ENCODE measurements around the gene ZMPSTE24.
"Not testable (repeated sequence)": the region's sequence is repeated elsewhere in the genome, so short reads cannot be mapped to it uniquely, and the experiment has no call there.

ZMPSTE24 gene

GRCh38 chr1:40316595-40317393 lies 58.8 kb downstream of the ZMPSTE24 start, which contains the start of gene COL9A2:
TSS of gene COL9A2 (minus strand) at chr1:40317286. CDS start at chr1:40317197, 89 bp downstream.
- in situ Hi-C loops (cut with MboI; ENCODE audit: low sequenced_read_pairs) = no loop called here

- in situ Hi-C loops (cut with MboI; ENCODE audit: low sequenced_read_pairs) = no loop called here
These were observed 59.5 kb downstream of the ZMPSTE24 start for GRCh38 chr1:40317394-40318074.

- in situ Hi-C loops (cut with MboI; ENCODE audit: low sequenced_read_pairs) = no loop called here
These were observed 60.4 kb downstream of the ZMPSTE24 start for GRCh38 chr1:40318476-40318875.

- in situ Hi-C loops (cut with MboI; ENCODE audit: low sequenced_read_pairs) = no loop called here
These were observed 61.1 kb downstream of the ZMPSTE24 start for GRCh38 chr1:40318970-40319621.

- in situ Hi-C loops (cut with MboI; ENCODE audit: low sequenced_read_pairs) = loop anchor here (10.0 kb wide), 1 partner anchor 247 kb away; no protein-coding TSS in a partner anchor
These were observed 73.4 kb downstream of the ZMPSTE24 start for GRCh38 chr1:40331403-40331802.

GRCh38 chr1:40332695-40333094 lies 74.7 kb downstream of the ZMPSTE24 start:
- in situ Hi-C loops (cut with MboI; ENCODE audit: low sequenced_read_pairs) = loop anchor here (10.0 kb wide), 1 partner anchor 248 kb away; no protein-coding TSS in a partner anchor

- in situ Hi-C loops (cut with MboI; ENCODE audit: low sequenced_read_pairs) = loop anchor here (10.0 kb wide), 1 partner anchor 253 kb away; no protein-coding TSS in a partner anchor
These were observed 79.4 kb downstream of the ZMPSTE24 start for GRCh38 chr1:40337443-40337842.

GRCh38 chr1:40338745-40339419 lies 80.8 kb downstream of the ZMPSTE24 start:
- in situ Hi-C loops (cut with MboI; ENCODE audit: low sequenced_read_pairs) = loop anchor here (10.0 kb wide), 1 partner anchor 254 kb away; no protein-coding TSS in a partner anchor

GRCh38 chr1:40339420-40340323 lies 81.6 kb downstream of the ZMPSTE24 start:
- in situ Hi-C loops (cut with MboI; ENCODE audit: low sequenced_read_pairs) = loop anchor here (10.0 kb wide), 1 partner anchor 255 kb away; no protein-coding TSS in a partner anchor

GRCh38 chr1:40341491-40342380 lies 83.7 kb downstream of the ZMPSTE24 start:
- in situ Hi-C loops (cut with MboI; ENCODE audit: low sequenced_read_pairs) = no loop called here

GRCh38 chr1:40342381-40342717 lies 84.3 kb downstream of the ZMPSTE24 start:
- in situ Hi-C loops (cut with MboI; ENCODE audit: low sequenced_read_pairs) = not testable (repeated sequence)

Measured in HL-60/S4 treated with retinoic acid at 250 ng/mL for 4 days and 3 days (cell line).